Breast epithelium (tissue), 3 donors: Measurements from ENCODE around the gene PFDN2.

Experiments
- CTCF ChIP-seq, 3 donors: fragments of 450-650 bp; IDR thresholded peaks; one replicate each; pipeline ENCODE4 v1.5.1; 2016 to 2017; ENCODE audit warnings: antibody characterized with exemption in 3 of 3, mild to moderate bottlenecking in 3 of 3, moderate library complexity in 3 of 3
- POLR2A ChIP-seq: fragments of 450-650 bp; IDR thresholded peaks from one replicate; pipeline ENCODE4 v1.6.1; 2016; ENCODE audit warnings: antibody characterized with exemption, mild to moderate bottlenecking, moderate library complexity

GRCh38 chr1:161076410-161076809 is 41.4 kb downstream of the PFDN2 start:
- TF ChIP-seq POLR2A (no peak), CTCF (IDR thresholded peaks at IDR 0.05) (no peak)
